Panc1 (cell line): ENCODE data around the gene GTF2F1. TPM values are rescaled to one million over a fixed set of nuclear protein-coding genes. Genes with fewer than 3 reads are reported as not detected.
"Not testable (repeated sequence)": the region's sequence is repeated elsewhere in the genome, so short reads cannot be mapped to it uniquely, and the experiment has no call there.

ENCODE experiments used
- ATAC-seq: fragments of 200-7000 bp; cut with Tn5 transposase; 2 replicates; pipeline ENCODE4 v1.9.1; 2020; ENCODE audit warnings: mild to moderate bottlenecking, moderate library complexity
- BruUV-seq: library from RNA; stranded (reverse); fragments of 400-500 nt; replicated peaks from 2 replicates; lab custom pipeline; 2021; lab: Mats Ljungman, UMichigan
- CTCF ChIA-PET: fragments of 300-600 bp; sonication (Branson Sonifier 250); formaldehyde crosslinking; loops from one replicate; lab custom pipeline; 2022; ENCODE audit warnings: antibody characterized with exemption; lab: Charles Lee
- POLR2A ChIA-PET: fragments of 300-600 bp; sonication (Branson Sonifier 250); formaldehyde crosslinking; loops from one replicate; lab custom pipeline; 2022; ENCODE audit warnings: antibody characterized with exemption; lab: Charles Lee
- DNase-seq: peaks from one replicate; pipeline ENCODE4 v3.0.0-alpha.2; 2010; ENCODE audit warnings: low read depth, low spot score
- H3K27ac ChIP-seq: 2 replicates; pipeline ENCODE4 v1.5.1; 2011; ENCODE audit warnings: mild to moderate bottlenecking, low read length, inconsistent platforms
- H3K27me3 ChIP-seq: fragments of 200-500 bp; sonication (Bioruptor generic); 2 replicates; pipeline ENCODE4 v1.6.0; 2014; ENCODE audit warnings: low read length, inconsistent platforms; ENCODE audit not compliant: control insufficient read depth, insufficient read depth
- H3K36me3 ChIP-seq: fragments of 200-500 bp; sonication (Bioruptor generic); 2 replicates; pipeline ENCODE4 v1.5.1; 2014; ENCODE audit warnings: inconsistent platforms, mild to moderate bottlenecking, low read length, moderate library complexity; ENCODE audit not compliant: control insufficient read depth, insufficient read depth
- H3K4me1 ChIP-seq: 2 replicates; pipeline ENCODE4 v1.5.1; 2011; ENCODE audit warnings: inconsistent platforms, mild to moderate bottlenecking, low read length, moderate library complexity; ENCODE audit not compliant: control insufficient read depth, insufficient read depth
- H3K4me3 ChIP-seq, 2 experiments: 2 replicates each; pipeline ENCODE4 v1.5.1; 2011 to 2012; ENCODE audit warnings: low read depth in 2 of 2, low read length in 2 of 2, mild to moderate bottlenecking in 2 of 2, inconsistent platforms in 1 of 2, moderate library complexity in 1 of 2
- H3K9me3 ChIP-seq: fragments of 200-500 bp; sonication (Bioruptor generic); 2 replicates; pipeline ENCODE4 v1.5.1; 2014; ENCODE audit warnings: low read depth, mild to moderate bottlenecking, inconsistent platforms, low read length, moderate library complexity; ENCODE audit not compliant: control insufficient read depth, insufficient read depth
- POLR2AphosphoS5 ChIP-seq: IDR thresholded peaks from 2 replicates; pipeline ENCODE4 v1.6.1; 2012; ENCODE audit warnings: mild to moderate bottlenecking, low read depth, low read length, moderate library complexity
- SIN3A ChIP-seq: IDR thresholded peaks from 2 replicates; pipeline ENCODE4 v1.6.1; 2012; ENCODE audit warnings: low read depth, mild to moderate bottlenecking, low read length, moderate library complexity, borderline replicate concordance; ENCODE audit not compliant: insufficient read depth
- TCF7L2 ChIP-seq: IDR thresholded peaks from 2 replicates; pipeline ENCODE4 v1.6.1; 2011; ENCODE audit warnings: mild to moderate bottlenecking, low read depth, low read length, inconsistent platforms
- in situ Hi-C: cut with HindIII; loops from 2 replicates; pipeline ENCODE4 v1.10.0; 2016; ENCODE audit warnings: low sequenced_read_pairs, low pct_unique_long_range_greater_than_20kb
- intact Hi-C: fragments of 100-400 bp; cut with micrococcal nuclease; formaldehyde crosslinking; loops from one replicate; pipeline ENCODE4 v1.10.0; 2022; ENCODE audit not compliant: unreplicated experiment
- total RNA-seq: library from RNA; stranded (reverse); gene quantifications from one replicate; pipeline ENCODE4 v1.2.1, GENCODE V29; 2021; ENCODE audit not compliant: unreplicated experiment
- TF ChIP-seq, protein P1 (sequence below): fragments of 450-650 bp; IDR thresholded peaks from 2 replicates; pipeline ENCODE4 v1.5.1; 2017; ENCODE audit warnings: mild to moderate bottlenecking
- TF ChIP-seq, protein P2 (sequence below), 2 experiments: IDR thresholded peaks; 2 replicates each; pipeline ENCODE4 v1.6.1; 2011 to 2012; ENCODE audit warnings: low read depth in 2 of 2, control low read depth in 1 of 2, low read length in 1 of 2, mild to moderate bottlenecking in 1 of 2, moderate library complexity in 1 of 2; ENCODE audit not compliant: insufficient read depth in 1 of 2

GTF2F1 gene
- total RNA-seq, 1 experiment from 2014 or later = 61.1 TPM

DNA sequence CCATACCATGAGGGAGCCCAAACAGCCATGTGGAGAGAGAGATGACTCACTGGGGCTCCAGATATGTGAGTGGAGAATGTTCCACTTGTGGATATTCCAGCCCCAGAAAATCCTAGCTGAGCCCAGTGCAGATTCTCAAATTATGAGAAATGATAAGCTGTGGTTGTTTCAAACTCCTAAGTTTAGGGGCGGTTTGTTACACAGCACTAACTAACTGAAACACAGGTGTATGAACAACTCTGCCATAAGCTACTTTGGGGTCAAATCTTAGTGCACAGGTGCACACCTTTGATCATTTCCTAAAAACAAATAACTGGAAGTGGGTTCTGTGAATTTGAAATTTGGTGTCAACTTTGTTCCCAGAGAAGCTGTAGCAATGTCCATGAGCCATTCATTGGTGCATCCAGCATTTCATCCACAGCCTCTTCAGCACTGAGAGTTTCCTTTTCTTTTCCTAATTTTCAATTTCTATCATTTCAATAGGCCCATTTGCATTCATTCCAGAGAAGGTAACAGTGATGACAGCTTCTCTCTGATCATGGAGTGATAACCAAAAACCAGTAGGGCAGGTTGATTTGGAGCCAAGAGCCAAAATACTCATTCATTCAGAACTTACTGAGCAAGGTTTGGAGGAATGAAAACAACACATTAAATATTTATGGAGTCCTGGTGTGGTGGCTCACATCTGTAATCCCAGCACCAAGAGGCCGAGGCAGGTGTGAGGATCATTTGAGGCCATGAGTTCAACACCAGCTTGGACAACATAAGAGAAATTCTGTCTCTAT is 40.4 kb downstream of the GTF2F1 start:
- in situ Hi-C loops (no loop called here), intact Hi-C loops (no loop called here)
- POLR2A ChIA-PET = interaction anchor here (0.5 kb wide), 1 partner anchor 224 kb away, joined by 3 read pairs; no protein-coding TSS in a partner anchor
- BruUV-seq = no TSS peak
- no peak for DNase-seq
- H3K4me3 ChIP-seq = no peak overlapping the region
- H3K27me3 ChIP-seq = 0 out of 2 replicates have a peak, but pooled peaks cover 2% of the 10 kb centered on the region
- no peaks in the 10 kb centered on the region for H3K4me1 ChIP-seq
- no peaks in the 10 kb centered on the region for H3K36me3 ChIP-seq
- no peak for TF ChIP-seq POLR2AphosphoS5
- TF ChIP-seq SIN3A = no peak
- no peak for TF ChIP-seq TCF7L2
- TF ChIP-seq, protein P1, sequence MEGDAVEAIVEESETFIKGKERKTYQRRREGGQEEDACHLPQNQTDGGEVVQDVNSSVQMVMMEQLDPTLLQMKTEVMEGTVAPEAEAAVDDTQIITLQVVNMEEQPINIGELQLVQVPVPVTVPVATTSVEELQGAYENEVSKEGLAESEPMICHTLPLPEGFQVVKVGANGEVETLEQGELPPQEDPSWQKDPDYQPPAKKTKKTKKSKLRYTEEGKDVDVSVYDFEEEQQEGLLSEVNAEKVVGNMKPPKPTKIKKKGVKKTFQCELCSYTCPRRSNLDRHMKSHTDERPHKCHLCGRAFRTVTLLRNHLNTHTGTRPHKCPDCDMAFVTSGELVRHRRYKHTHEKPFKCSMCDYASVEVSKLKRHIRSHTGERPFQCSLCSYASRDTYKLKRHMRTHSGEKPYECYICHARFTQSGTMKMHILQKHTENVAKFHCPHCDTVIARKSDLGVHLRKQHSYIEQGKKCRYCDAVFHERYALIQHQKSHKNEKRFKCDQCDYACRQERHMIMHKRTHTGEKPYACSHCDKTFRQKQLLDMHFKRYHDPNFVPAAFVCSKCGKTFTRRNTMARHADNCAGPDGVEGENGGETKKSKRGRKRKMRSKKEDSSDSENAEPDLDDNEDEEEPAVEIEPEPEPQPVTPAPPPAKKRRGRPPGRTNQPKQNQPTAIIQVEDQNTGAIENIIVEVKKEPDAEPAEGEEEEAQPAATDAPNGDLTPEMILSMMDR = no peak
- TF ChIP-seq, protein P2, sequence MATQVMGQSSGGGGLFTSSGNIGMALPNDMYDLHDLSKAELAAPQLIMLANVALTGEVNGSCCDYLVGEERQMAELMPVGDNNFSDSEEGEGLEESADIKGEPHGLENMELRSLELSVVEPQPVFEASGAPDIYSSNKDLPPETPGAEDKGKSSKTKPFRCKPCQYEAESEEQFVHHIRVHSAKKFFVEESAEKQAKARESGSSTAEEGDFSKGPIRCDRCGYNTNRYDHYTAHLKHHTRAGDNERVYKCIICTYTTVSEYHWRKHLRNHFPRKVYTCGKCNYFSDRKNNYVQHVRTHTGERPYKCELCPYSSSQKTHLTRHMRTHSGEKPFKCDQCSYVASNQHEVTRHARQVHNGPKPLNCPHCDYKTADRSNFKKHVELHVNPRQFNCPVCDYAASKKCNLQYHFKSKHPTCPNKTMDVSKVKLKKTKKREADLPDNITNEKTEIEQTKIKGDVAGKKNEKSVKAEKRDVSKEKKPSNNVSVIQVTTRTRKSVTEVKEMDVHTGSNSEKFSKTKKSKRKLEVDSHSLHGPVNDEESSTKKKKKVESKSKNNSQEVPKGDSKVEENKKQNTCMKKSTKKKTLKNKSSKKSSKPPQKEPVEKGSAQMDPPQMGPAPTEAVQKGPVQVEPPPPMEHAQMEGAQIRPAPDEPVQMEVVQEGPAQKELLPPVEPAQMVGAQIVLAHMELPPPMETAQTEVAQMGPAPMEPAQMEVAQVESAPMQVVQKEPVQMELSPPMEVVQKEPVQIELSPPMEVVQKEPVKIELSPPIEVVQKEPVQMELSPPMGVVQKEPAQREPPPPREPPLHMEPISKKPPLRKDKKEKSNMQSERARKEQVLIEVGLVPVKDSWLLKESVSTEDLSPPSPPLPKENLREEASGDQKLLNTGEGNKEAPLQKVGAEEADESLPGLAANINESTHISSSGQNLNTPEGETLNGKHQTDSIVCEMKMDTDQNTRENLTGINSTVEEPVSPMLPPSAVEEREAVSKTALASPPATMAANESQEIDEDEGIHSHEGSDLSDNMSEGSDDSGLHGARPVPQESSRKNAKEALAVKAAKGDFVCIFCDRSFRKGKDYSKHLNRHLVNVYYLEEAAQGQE (IDR thresholded peaks at IDR 0.05; ENCODE audit: insufficient read depth in 1 of 2, low read depth in 2 of 2, low read length in 1 of 2) = no peak
- no peak for ATAC-seq
- no peaks in the 10 kb centered on the region for H3K9me3 ChIP-seq
- H3K27ac ChIP-seq = no peak overlapping the region
- CTCF ChIA-PET = no interaction called here

DNA sequence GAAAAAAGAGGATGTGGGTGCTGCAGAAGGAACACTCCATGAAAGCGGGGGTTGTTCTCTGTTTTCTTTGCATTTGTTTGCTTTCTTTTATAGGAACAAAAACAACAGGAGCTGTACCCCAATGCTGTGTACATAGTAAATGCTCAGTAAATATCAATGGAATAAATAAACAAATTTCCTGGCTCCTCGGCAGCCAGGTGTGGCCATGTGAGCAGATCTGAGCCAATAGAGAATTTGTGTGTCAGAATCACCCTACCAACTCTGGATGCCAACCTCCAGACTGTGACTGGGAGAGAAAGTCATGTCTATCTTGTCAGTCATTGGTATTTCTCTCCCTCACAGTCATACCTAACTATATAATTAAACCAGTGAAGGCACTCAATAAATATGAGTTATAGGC is 42.3 kb downstream of the GTF2F1 start:
- DNase-seq = no peak
- Histone ChIP-seq H3K4me3 (no peak overlapping the region), H3K9me3 (no peaks in the 10 kb centered on the region), H3K4me1 (no peaks in the 10 kb centered on the region), H3K27ac (no peak overlapping the region), H3K27me3 (0 out of 2 replicates have a peak, but pooled peaks cover 2% of the 10 kb centered on the region), H3K36me3 (no peaks in the 10 kb centered on the region)
- ChIA-PET CTCF (no interaction called here), POLR2A (no interaction called here)
- BruUV-seq = no TSS peak
- ATAC-seq = no peak
- TF ChIP-seq, protein P2 (IDR thresholded peaks at IDR 0.05; ENCODE audit: insufficient read depth in 1 of 2, low read depth in 2 of 2, low read length in 1 of 2) = no peak
- TF ChIP-seq, protein P1 = no peak
- TF ChIP-seq POLR2AphosphoS5 = no peak
- TF ChIP-seq SIN3A = no peak
- no peak for TF ChIP-seq TCF7L2
- intact Hi-C loops (no loop called here), in situ Hi-C loops (no loop called here)

DNA sequence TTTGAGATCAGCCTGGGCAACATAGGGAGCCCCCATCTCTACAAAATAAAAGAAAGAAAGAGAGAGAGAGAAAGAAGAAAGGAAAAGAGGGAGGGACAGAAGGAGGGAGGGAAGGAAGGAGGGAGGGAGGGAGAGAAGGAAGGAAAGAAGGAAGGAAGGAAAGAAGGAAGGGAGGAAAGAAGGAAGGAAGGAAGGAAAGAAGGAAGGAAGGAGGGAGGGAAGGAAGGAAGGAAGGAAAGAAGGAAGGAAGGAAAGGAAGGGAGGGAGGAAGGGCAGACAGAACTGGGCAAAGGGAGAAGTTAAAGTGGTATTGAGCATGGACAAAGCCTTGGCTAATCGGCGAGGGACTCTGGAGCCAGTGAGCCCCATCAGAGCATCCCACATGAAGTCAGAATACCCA is 43.7 kb downstream of the GTF2F1 start:
- H3K4me1 ChIP-seq, H3K36me3 ChIP-seq, DNase-seq, in situ Hi-C loops, intact Hi-C loops, H3K9me3 ChIP-seq, H3K27ac ChIP-seq, ATAC-seq, CTCF ChIA-PET, POLR2A ChIA-PET, H3K27me3 ChIP-seq, H3K4me3 ChIP-seq, BruUV-seq: not testable (repeated sequence)
